Lung (tissue), 12 donors: ENCODE data around the gene COMMD6. TPM values are rescaled to one million over a fixed set of nuclear protein-coding genes. Genes with fewer than 3 reads are reported as not detected.

Source experiments
- ATAC-seq: fragments of 200-7000 bp; cut with Tn5 transposase; one replicate; pipeline ENCODE4 v1.9.1; 2020; ENCODE audit warnings: moderate number of reproducible peaks; ENCODE audit not compliant: insufficient read depth, low FRiP score
- DNase-seq, 3 donors: peaks; one replicate each; pipeline ENCODE4 v3.0.0-alpha.2; 2013 to 2017
- H3K27ac ChIP-seq, 2 donors: one replicate each; pipeline ENCODE4 v1.5.1; 2013; ENCODE audit warnings: mild to moderate bottlenecking in 2 of 2, moderate library complexity in 2 of 2, control low read depth in 1 of 2, inconsistent platforms in 1 of 2, low read depth in 1 of 2, low read length in 1 of 2
- H3K27me3 ChIP-seq, 3 donors: one replicate each; pipeline ENCODE4 v1.5.1; 2013; ENCODE audit warnings: low read length in 2 of 3; ENCODE audit not compliant: control insufficient read depth in 3 of 3, insufficient read depth in 3 of 3
- H3K36me3 ChIP-seq, 4 donors: one replicate each; pipeline ENCODE4 v1.5.1; 2013; ENCODE audit warnings: low read length in 4 of 4, mild to moderate bottlenecking in 1 of 4, moderate library complexity in 1 of 4; ENCODE audit not compliant: control insufficient read depth in 4 of 4, insufficient read depth in 4 of 4
- H3K4me1 ChIP-seq, 5 donors: one replicate each; pipeline ENCODE4 v1.5.1; 2013; ENCODE audit warnings: low read length in 5 of 5, mild to moderate bottlenecking in 2 of 5, moderate library complexity in 1 of 5; ENCODE audit not compliant: control insufficient read depth in 5 of 5, insufficient read depth in 5 of 5
- H3K4me3 ChIP-seq: one replicate; pipeline ENCODE4 v1.5.1; 2013; ENCODE audit warnings: mild to moderate bottlenecking, control low read depth, moderate library complexity
- H3K9ac ChIP-seq, 2 donors: one replicate each; pipeline ENCODE4 v1.5.1; 2013; ENCODE audit warnings: low read length in 2 of 2, control low read depth in 1 of 2; ENCODE audit not compliant: insufficient read depth in 1 of 2
- H3K9me3 ChIP-seq, 4 donors: one replicate each; pipeline ENCODE4 v1.5.1; 2013; ENCODE audit warnings: low read length in 3 of 4, mild to moderate bottlenecking in 1 of 4, moderate library complexity in 1 of 4; ENCODE audit not compliant: control insufficient read depth in 4 of 4, insufficient read depth in 3 of 4
- CTCF ChIP-seq: IDR thresholded peaks from 2 replicates; pipeline ENCODE4 v1.5.1; 2012; ENCODE audit warnings: mild to moderate bottlenecking; ENCODE audit errors: control extremely low read depth, extremely low read depth
- WGBS, 2 donors: extraction: QIAGEN DNeasy Blood & Tissue Kit; methylation state at CpG; one replicate each; pipeline ENCODE4 v1.1.7; 2013; 5-methylcytosine and 5-hydroxymethylcytosine counted together
- polyA plus RNA-seq, 2 donors: library from polyadenylated mRNA; stranded (reverse); fragments of 200-250 nt; gene quantifications; one replicate each; pipeline ENCODE4 v1.2.1, GENCODE V29; 2013
- total RNA-seq, 2 donors: library from RNA; depleted of rRNA in 1 of 2; stranded (reverse); fragments of >200 nt in 1 of 2; gene quantifications; one replicate each; pipeline ENCODE4 v1.2.1, GENCODE V29; 2014 to 2021
- donor health status: control.
- donor health status: control.
- donor health status: Bipolar disorder and iron deficiency.
- donor health status: healthy.
- donor health status: DM: yes; HTN: yes; CAD: no.

Gene COMMD6
- total and polyA plus RNA-seq, 4 donors = 61.0 to 167 (median 79.9) TPM

- peaks cover 0 to 4% (median 1%) of the 10 kb centered on the region in 5 donors for H3K4me1 ChIP-seq
- DNase-seq = no peak
- H3K27me3 ChIP-seq = no peaks in the 10 kb centered on the region
- ATAC-seq = no peak
- no peak for TF ChIP-seq CTCF
- WGBS, 2 donors = 93 to 100% methylated on average over 1 of the region's 1 CpG
- no peak overlapping the region for H3K4me3 ChIP-seq
- no peaks in the 10 kb centered on the region for H3K36me3 ChIP-seq
- H3K9me3 ChIP-seq = no peaks in the 10 kb centered on the region
- H3K27ac ChIP-seq = no peak overlapping the region
- H3K9ac ChIP-seq = no peak overlapping the region
Measured at GRCh38 chr13:75541961-75542360, 4.3 kb upstream of the COMMD6 start.

- Histone ChIP-seq H3K36me3 (peaks cover 0 to 2% (median 0%) of the 10 kb centered on the region in 4 donors), H3K27ac (no peak overlapping the region), H3K4me1 (peaks cover 2 to 9% (median 5%) of the 10 kb centered on the region in 5 donors), H3K9ac (no peak overlapping the region), H3K27me3 (no peaks in the 10 kb centered on the region), H3K9me3 (no peaks in the 10 kb centered on the region), H3K4me3 (no peak overlapping the region)
- ATAC-seq (no peak), DNase-seq (peak in 1 of 3 donors; percentile 11)
- 51 to 69% methylated on average over 4 of the region's 4 CpGs for WGBS, 2 donors
- no peak for TF ChIP-seq CTCF
Measured at GRCh38 chr13:75541287-75541686, 3.6 kb upstream of the COMMD6 start.

- no peak overlapping the region for H3K4me3 ChIP-seq
- 95 to 100% methylated on average over 1 of the region's 1 CpG for WGBS, 2 donors
Measured at GRCh38 chr13:75533861-75534260, 3.8 kb downstream of the COMMD6 start.

More at GRCh38 chr13:75533861-75534260, 3.8 kb downstream of the COMMD6 start:
- ATAC-seq = no peak
- TF ChIP-seq CTCF = no peak
- Histone ChIP-seq H3K27ac (no peak overlapping the region), H3K9me3 (no peaks in the 10 kb centered on the region), H3K4me1 (peaks cover 3 to 11% (median 5%) of the 10 kb centered on the region in 5 donors), H3K27me3 (no peaks in the 10 kb centered on the region), H3K9ac (no peak overlapping the region), H3K36me3 (peaks cover 0 to 9% (median 4%) of the 10 kb centered on the region in 4 donors)
- DNase-seq = no peak
